ENCODE data around the gene OSTC.

The OSTC gene

GRCh38 chr4:108624263-108625056, 25.9 kb upstream of the OSTC start:
- TF ChIP-seq EZH2phosphoT487 (IDR thresholded peaks at IDR 0.05; ENCODE audit: borderline replicate concordance) (no peak), CTCF (conservative IDR thresholded peaks at IDR 0.05; ENCODE audit: low read length) (no peak)
- Histone ChIP-seq H3K9me2 (replicated peaks; ENCODE audit: low read depth, low read length) (no peaks in the 10 kb centered on the region), H3K79me2 (ENCODE audit: insufficient read depth, low read length) (peaks cover 59% of the 10 kb centered on the region), H3K4me2 (ENCODE audit: low read depth, low read length, poor library complexity, severe bottlenecking) (peak overlapping the region; percentile 95), H3K4me3 (ENCODE audit: low read length, poor library complexity, severe bottlenecking) (peak overlapping the region; percentile 85), H3F3A (ENCODE audit: low read depth) (no peaks in the 10 kb centered on the region), H2AFZ (ENCODE audit: low read length) (no peak overlapping the region), H3K4me1 (ENCODE audit: insufficient read depth, low read length, poor library complexity, severe bottlenecking) (peaks cover 44% of the 10 kb centered on the region), H4K20me1 (ENCODE audit: insufficient read depth, low read length, poor library complexity, severe bottlenecking) (peaks cover 54% of the 10 kb centered on the region), H3K36me3 (ENCODE audit: insufficient read depth, low read length) (peaks cover 74% of the 10 kb centered on the region; the same call in 1 of the 2 replicates), H3K9ac (ENCODE audit: low read depth, low read length, poor library complexity, severe bottlenecking) (peak overlapping the region; percentile 47), H3K9me3 (ENCODE audit: insufficient read depth, low read depth, low read length) (no peaks in the 10 kb centered on the region), H3K27me3 (ENCODE audit: insufficient read depth, low read length, poor library complexity, severe bottlenecking) (peaks cover 7% of the 10 kb centered on the region)

- peaks cover 90% of the 10 kb centered on the region for H3K36me3 ChIP-seq (ENCODE audit: insufficient read depth, low read length)
- H3F3A ChIP-seq (ENCODE audit: low read depth), result no peaks in the 10 kb centered on the region
- no peak overlapping the region for H3K9ac ChIP-seq (ENCODE audit: low read depth, low read length, poor library complexity, severe bottlenecking)
- no peak overlapping the region for H3K4me3 ChIP-seq (ENCODE audit: low read length, poor library complexity, severe bottlenecking)
- peaks cover 52% of the 10 kb centered on the region for H3K79me2 ChIP-seq (ENCODE audit: insufficient read depth, low read length)
- TF ChIP-seq EZH2phosphoT487 (IDR thresholded peaks at IDR 0.05; ENCODE audit: borderline replicate concordance) (no peak), CTCF (conservative IDR thresholded peaks at IDR 0.05; ENCODE audit: low read length) (no peak)
- no peaks in the 10 kb centered on the region for H3K27me3 ChIP-seq (ENCODE audit: insufficient read depth, low read length, poor library complexity, severe bottlenecking)
- no peaks in the 10 kb centered on the region for H3K9me2 ChIP-seq (replicated peaks; ENCODE audit: low read depth, low read length)
- peaks cover 48% of the 10 kb centered on the region for H4K20me1 ChIP-seq (ENCODE audit: insufficient read depth, low read length, poor library complexity, severe bottlenecking)
- no peak overlapping the region for H3K4me2 ChIP-seq (ENCODE audit: low read depth, low read length, poor library complexity, severe bottlenecking)
- H3K4me1 ChIP-seq (ENCODE audit: insufficient read depth, low read length, poor library complexity, severe bottlenecking), result peaks cover 38% of the 10 kb centered on the region
- H2AFZ ChIP-seq (ENCODE audit: low read length), result no peak overlapping the region
- no peaks in the 10 kb centered on the region for H3K9me3 ChIP-seq (ENCODE audit: insufficient read depth, low read depth, low read length)
Observed at GRCh38 chr4:108626056-108626455, 24.3 kb upstream of the OSTC start.

GRCh38 chr4:108628411-108628810, 22.0 kb upstream of the OSTC start:
- Histone ChIP-seq H3K9me2 (replicated peaks; ENCODE audit: low read depth, low read length) (no peaks in the 10 kb centered on the region), H3K9me3 (ENCODE audit: insufficient read depth, low read depth, low read length) (no peaks in the 10 kb centered on the region), H3K9ac (ENCODE audit: low read depth, low read length, poor library complexity, severe bottlenecking) (no peak overlapping the region), H3K4me3 (ENCODE audit: low read length, poor library complexity, severe bottlenecking) (no peak overlapping the region), H4K20me1 (ENCODE audit: insufficient read depth, low read length, poor library complexity, severe bottlenecking) (peaks cover 24% of the 10 kb centered on the region), H3F3A (ENCODE audit: low read depth) (no peaks in the 10 kb centered on the region), H3K36me3 (ENCODE audit: insufficient read depth, low read length) (peaks cover 89% of the 10 kb centered on the region), H2AFZ (ENCODE audit: low read length) (no peak overlapping the region), H3K79me2 (ENCODE audit: insufficient read depth, low read length) (peaks cover 28% of the 10 kb centered on the region), H3K4me1 (ENCODE audit: insufficient read depth, low read length, poor library complexity, severe bottlenecking) (peaks cover 15% of the 10 kb centered on the region), H3K4me2 (ENCODE audit: low read depth, low read length, poor library complexity, severe bottlenecking) (no peak overlapping the region), H3K27me3 (ENCODE audit: insufficient read depth, low read length, poor library complexity, severe bottlenecking) (no peaks in the 10 kb centered on the region)
- TF ChIP-seq EZH2phosphoT487 (IDR thresholded peaks at IDR 0.05; ENCODE audit: borderline replicate concordance), result no peak
- no peak for TF ChIP-seq CTCF (conservative IDR thresholded peaks at IDR 0.05; ENCODE audit: low read length)

Data from Loucy (cell line).